Upper lobe of left lung (tissue), 4 donors: ENCODE data around the gene DHRS1.

ENCODE experiments used
- EP300 ChIP-seq, 4 donors: sonication (generic); formaldehyde crosslinking; IDR thresholded peaks; one replicate each; pipeline ENCODE4 v1.5.1; 2017; ENCODE audit warnings: antibody characterized with exemption in 4 of 4, control low read depth in 2 of 4
- POLR2AphosphoS5 ChIP-seq, 2 donors: sonication (generic); formaldehyde crosslinking; IDR thresholded peaks; one replicate each; pipeline ENCODE4 v1.5.1; 2017; ENCODE audit warnings: antibody characterized with exemption in 2 of 2
- TF ChIP-seq, protein P1 (sequence below), 6 experiments: fragments of 450-650 bp in 4 of 6; fragments of 200-600 bp in 2 of 6; sonication (generic) in 2 of 6; IDR thresholded peaks; one replicate each; pipeline ENCODE4 v1.5.1; 2016 to 2019; ENCODE audit warnings: antibody characterized with exemption in 6 of 6

DNA sequence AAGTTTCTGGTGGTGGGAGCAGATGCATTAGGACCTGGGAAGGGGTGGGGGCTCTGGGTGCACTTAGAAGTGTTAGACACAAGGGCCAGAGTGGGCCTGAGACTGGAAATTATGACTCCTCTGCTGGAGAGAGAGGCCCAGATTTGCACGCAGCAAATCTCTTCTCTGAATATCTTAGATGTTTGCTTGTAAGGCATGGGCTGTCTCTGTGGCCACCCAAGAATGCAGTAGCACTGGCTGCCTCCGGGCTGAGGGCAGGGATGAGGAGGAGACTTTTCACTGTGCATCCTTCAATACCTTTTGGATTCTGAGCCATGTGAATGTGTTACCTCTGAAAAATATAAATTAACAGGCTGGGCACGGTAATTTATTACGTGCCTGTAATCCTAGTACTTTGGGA lies 14.2 kb downstream of the DHRS1 start:
- TF ChIP-seq, protein P1, sequence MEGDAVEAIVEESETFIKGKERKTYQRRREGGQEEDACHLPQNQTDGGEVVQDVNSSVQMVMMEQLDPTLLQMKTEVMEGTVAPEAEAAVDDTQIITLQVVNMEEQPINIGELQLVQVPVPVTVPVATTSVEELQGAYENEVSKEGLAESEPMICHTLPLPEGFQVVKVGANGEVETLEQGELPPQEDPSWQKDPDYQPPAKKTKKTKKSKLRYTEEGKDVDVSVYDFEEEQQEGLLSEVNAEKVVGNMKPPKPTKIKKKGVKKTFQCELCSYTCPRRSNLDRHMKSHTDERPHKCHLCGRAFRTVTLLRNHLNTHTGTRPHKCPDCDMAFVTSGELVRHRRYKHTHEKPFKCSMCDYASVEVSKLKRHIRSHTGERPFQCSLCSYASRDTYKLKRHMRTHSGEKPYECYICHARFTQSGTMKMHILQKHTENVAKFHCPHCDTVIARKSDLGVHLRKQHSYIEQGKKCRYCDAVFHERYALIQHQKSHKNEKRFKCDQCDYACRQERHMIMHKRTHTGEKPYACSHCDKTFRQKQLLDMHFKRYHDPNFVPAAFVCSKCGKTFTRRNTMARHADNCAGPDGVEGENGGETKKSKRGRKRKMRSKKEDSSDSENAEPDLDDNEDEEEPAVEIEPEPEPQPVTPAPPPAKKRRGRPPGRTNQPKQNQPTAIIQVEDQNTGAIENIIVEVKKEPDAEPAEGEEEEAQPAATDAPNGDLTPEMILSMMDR (IDR thresholded peaks at IDR 0.05) = no peak
- TF ChIP-seq POLR2AphosphoS5 (IDR thresholded peaks at IDR 0.05) = no peak
- no peak for TF ChIP-seq EP300 (IDR thresholded peaks at IDR 0.05)
